ENCODE measurements around the gene COQ7.

The COQ7 gene

DNA sequence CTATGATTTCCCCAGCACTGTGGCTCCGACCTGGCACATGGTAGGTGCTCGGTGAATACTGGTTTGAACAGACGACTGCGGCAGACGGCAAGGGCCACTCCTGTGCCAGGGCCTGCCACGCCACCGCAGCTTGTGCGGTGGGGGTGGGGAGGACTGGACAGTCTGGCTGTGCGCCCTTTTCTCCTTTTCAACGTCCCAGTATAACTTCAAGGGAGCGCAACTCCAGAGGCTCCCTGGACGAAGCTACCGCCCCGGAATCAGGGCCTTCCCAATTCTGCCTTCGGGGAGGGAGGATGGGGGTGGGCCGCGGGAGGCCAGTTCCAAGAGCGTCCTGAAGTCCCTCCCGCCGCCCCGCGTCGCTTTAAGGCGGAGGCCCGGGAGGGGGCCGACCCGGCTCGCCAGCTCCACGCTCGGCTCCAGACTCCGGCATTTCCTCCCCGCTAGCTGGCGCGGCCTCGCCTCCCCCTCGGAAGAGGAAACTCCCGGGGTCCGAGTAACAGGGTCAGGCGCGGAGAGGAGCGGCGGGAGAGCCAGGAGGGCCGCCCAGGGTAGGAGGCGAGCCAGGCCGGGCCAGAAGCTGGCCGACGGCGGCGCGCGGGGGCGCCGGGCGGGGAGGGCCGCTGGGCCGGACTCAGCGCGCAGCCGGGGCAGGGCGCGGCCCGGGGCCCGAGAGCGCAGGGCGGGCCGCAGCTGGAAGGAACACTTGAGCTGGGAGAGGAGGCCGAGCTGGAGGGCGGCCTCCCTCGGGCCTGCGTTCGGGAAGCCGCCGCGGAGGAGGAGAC lies 46.4 kb downstream of the COQ7 start, which contains the start of gene ITPRIPL2:
Gene ITPRIPL2 (plus strand): TSS at position 388 of the 782 bp plus-strand sequence. CDS start 498 bp downstream, outside the sequence.
- H3K4me1 ChIP-seq (ENCODE audit: insufficient read depth, low read length, severe bottlenecking) = peaks cover 7% of the 10 kb centered on the region
- H3K9me3 ChIP-seq (ENCODE audit: low read length) = no peaks in the 10 kb centered on the region
- H4K20me1 ChIP-seq (ENCODE audit: insufficient read depth, low read length) = no peaks in the 10 kb centered on the region
- H3K4me3 ChIP-seq (ENCODE audit: low read depth, low read length, poor library complexity, severe bottlenecking) = no peak within 1 kb of the TSS
- H3F3A ChIP-seq (ENCODE audit: insufficient read depth, low read length) = no peaks in the 10 kb centered on the region
- peaks cover 3% of the 10 kb centered on the region; the same call in 1 of the 2 replicates for H3K27me3 ChIP-seq (ENCODE audit: insufficient read depth, low read length)
- H3K9me2 ChIP-seq (ENCODE audit: low read depth, low read length) = no peaks in the 10 kb centered on the region
- no peak within 1 kb of the TSS for H2AFZ ChIP-seq (ENCODE audit: low read length)
- no peaks in the 10 kb centered on the region for H3K79me2 ChIP-seq (ENCODE audit: insufficient read depth, low read length)
- H3K9ac ChIP-seq (ENCODE audit: low read length) = no peak within 1 kb of the TSS
- H3K27ac ChIP-seq (ENCODE audit: low read depth, low read length, poor library complexity, severe bottlenecking) = no peak within 1 kb of the TSS
- no peak within 1 kb of the TSS for H3K4me2 ChIP-seq (ENCODE audit: low read length)
- H3K36me3 ChIP-seq (ENCODE audit: insufficient read depth, low read length) = no peaks in the 10 kb centered on the region
- TF ChIP-seq EZH2 (IDR thresholded peaks at IDR 0.05; ENCODE audit: borderline replicate concordance, low read length) = no peak
- TF ChIP-seq, protein P1, sequence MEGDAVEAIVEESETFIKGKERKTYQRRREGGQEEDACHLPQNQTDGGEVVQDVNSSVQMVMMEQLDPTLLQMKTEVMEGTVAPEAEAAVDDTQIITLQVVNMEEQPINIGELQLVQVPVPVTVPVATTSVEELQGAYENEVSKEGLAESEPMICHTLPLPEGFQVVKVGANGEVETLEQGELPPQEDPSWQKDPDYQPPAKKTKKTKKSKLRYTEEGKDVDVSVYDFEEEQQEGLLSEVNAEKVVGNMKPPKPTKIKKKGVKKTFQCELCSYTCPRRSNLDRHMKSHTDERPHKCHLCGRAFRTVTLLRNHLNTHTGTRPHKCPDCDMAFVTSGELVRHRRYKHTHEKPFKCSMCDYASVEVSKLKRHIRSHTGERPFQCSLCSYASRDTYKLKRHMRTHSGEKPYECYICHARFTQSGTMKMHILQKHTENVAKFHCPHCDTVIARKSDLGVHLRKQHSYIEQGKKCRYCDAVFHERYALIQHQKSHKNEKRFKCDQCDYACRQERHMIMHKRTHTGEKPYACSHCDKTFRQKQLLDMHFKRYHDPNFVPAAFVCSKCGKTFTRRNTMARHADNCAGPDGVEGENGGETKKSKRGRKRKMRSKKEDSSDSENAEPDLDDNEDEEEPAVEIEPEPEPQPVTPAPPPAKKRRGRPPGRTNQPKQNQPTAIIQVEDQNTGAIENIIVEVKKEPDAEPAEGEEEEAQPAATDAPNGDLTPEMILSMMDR (IDR thresholded peaks at IDR 0.05; ENCODE audit: low read length) = no peak

DNA sequence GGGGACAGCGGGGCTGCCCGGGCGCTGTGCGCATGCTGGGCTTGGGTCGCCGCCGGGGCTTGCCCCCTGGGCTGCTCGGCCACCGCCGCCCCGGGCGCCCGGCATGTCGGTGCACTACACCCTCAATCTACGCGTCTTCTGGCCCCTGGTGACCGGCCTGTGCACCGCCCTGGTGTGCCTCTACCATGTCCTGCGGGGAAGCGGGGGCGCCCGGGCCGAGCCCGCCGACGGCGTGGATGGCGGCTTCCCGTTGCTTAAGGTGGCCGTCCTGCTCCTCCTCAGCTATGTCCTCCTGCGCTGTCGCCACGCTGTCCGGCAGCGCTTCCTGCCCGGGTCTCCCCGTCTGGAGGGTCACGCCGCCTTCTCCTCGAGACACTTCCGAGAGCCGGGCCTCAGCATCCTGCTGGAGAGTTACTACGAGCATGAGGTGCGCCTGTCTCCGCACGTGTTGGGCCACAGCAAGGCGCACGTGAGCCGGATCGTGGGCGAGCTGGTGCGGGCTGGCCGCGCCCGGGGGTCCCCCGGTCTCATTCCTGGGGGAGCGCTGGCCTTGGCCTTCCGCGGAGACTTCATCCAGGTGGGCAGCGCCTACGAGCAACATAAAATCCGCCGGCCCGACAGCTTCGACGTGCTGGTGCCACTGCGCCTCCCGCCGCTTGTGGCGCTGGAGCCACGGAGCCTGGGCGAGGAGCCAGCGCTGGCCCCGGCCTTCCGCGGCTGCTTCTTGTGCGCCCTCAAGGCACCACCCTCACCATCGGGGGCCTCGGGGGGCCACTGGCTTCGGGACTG lies 47.1 kb downstream of the COQ7 start:
- H3F3A ChIP-seq (ENCODE audit: insufficient read depth, low read length) = no peaks in the 10 kb centered on the region
- no peak overlapping the region for H3K4me2 ChIP-seq (ENCODE audit: low read length)
- H4K20me1 ChIP-seq (ENCODE audit: insufficient read depth, low read length) = no peaks in the 10 kb centered on the region
- H3K9me3 ChIP-seq (ENCODE audit: low read length) = no peaks in the 10 kb centered on the region
- H3K4me1 ChIP-seq (ENCODE audit: insufficient read depth, low read length, severe bottlenecking) = peaks cover 15% of the 10 kb centered on the region
- no peak overlapping the region for H3K4me3 ChIP-seq (ENCODE audit: low read depth, low read length, poor library complexity, severe bottlenecking)
- H3K9me2 ChIP-seq (ENCODE audit: low read depth, low read length) = no peaks in the 10 kb centered on the region
- H3K79me2 ChIP-seq (ENCODE audit: insufficient read depth, low read length) = no peaks in the 10 kb centered on the region
- no peak overlapping the region for H3K27ac ChIP-seq (ENCODE audit: low read depth, low read length, poor library complexity, severe bottlenecking)
- no peaks in the 10 kb centered on the region for H3K36me3 ChIP-seq (ENCODE audit: insufficient read depth, low read length)
- H3K9ac ChIP-seq (ENCODE audit: low read length) = no peak overlapping the region
- no peak overlapping the region for H2AFZ ChIP-seq (ENCODE audit: low read length)
- TF ChIP-seq, protein P1 (IDR thresholded peaks at IDR 0.05; ENCODE audit: low read length) = no peak
- H3K27me3 ChIP-seq (ENCODE audit: insufficient read depth, low read length) = peaks cover 3% of the 10 kb centered on the region; the same call in 1 of the 2 replicates

DNA sequence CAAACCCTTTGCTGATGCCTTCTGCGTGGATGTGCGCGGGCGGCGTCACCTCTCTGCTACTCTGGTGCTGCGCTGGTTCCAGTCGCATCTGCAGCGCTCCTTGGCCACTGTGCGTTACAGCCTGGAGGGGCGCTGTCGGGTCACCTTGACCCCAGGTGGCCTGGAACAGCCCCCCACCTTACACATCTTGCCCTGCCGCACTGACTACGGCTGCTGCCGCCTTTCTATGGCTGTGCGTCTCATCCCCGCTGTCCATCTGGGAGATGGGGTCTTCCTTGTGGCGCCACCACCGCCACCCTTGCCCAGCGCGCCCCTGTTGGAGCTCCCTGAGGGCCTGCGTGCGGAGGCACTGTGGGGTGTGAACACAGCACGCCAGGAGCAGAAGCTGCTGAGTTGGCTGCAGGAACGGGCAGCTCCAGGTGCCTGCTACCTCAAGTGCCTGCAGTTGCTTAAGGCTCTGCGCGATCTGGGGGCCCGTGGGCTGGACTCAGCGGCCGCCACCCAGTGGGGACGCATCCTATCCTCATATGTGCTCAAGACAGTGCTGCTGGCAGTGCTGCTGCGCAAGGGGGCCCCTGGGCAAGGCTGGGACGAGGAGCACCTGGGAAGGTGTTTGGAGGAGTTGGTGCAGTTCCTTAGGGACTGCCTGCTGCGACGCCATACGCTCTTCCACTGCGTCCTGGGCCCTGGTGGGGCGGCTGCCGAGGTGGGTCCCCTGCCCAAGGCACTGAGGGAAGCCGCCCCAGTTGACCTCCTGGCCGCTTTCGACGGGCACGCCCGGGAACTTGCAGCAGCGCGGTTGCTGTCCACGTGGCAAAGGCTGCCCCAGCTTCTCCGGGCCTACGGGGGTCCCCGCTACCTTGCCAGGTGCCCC lies 48.0 kb downstream of the COQ7 start:
- Histone ChIP-seq H3K9ac (ENCODE audit: low read length) (no peak overlapping the region), H4K20me1 (ENCODE audit: insufficient read depth, low read length) (no peaks in the 10 kb centered on the region), H3K36me3 (ENCODE audit: insufficient read depth, low read length) (no peaks in the 10 kb centered on the region), H3K9me2 (ENCODE audit: low read depth, low read length) (no peaks in the 10 kb centered on the region), H3F3A (ENCODE audit: insufficient read depth, low read length) (no peaks in the 10 kb centered on the region), H3K79me2 (ENCODE audit: insufficient read depth, low read length) (no peaks in the 10 kb centered on the region), H3K27me3 (ENCODE audit: insufficient read depth, low read length) (peaks cover 3% of the 10 kb centered on the region; the same call in 1 of the 2 replicates), H3K4me1 (ENCODE audit: insufficient read depth, low read length, severe bottlenecking) (peaks cover 15% of the 10 kb centered on the region), H3K4me3 (ENCODE audit: low read depth, low read length, poor library complexity, severe bottlenecking) (no peak overlapping the region), H3K9me3 (ENCODE audit: low read length) (no peaks in the 10 kb centered on the region), H3K4me2 (ENCODE audit: low read length) (no peak overlapping the region), H2AFZ (ENCODE audit: low read length) (no peak overlapping the region), H3K27ac (ENCODE audit: low read depth, low read length, poor library complexity, severe bottlenecking) (no peak overlapping the region)
- TF ChIP-seq, protein P1 (IDR thresholded peaks at IDR 0.05; ENCODE audit: low read length) = no peak
- TF ChIP-seq EZH2 (IDR thresholded peaks at IDR 0.05; ENCODE audit: borderline replicate concordance, low read length) = no peak

All from OCI-LY1 (cell line).